ENCODE measurements around the gene GLYATL3.

Gene GLYATL3

GRCh38 chr6:49522710-49523593 lies 23.2 kb downstream of the GLYATL3 start:
- TF ChIP-seq, protein P1, sequence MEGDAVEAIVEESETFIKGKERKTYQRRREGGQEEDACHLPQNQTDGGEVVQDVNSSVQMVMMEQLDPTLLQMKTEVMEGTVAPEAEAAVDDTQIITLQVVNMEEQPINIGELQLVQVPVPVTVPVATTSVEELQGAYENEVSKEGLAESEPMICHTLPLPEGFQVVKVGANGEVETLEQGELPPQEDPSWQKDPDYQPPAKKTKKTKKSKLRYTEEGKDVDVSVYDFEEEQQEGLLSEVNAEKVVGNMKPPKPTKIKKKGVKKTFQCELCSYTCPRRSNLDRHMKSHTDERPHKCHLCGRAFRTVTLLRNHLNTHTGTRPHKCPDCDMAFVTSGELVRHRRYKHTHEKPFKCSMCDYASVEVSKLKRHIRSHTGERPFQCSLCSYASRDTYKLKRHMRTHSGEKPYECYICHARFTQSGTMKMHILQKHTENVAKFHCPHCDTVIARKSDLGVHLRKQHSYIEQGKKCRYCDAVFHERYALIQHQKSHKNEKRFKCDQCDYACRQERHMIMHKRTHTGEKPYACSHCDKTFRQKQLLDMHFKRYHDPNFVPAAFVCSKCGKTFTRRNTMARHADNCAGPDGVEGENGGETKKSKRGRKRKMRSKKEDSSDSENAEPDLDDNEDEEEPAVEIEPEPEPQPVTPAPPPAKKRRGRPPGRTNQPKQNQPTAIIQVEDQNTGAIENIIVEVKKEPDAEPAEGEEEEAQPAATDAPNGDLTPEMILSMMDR (IDR thresholded peaks at IDR 0.05; ENCODE audit: insufficient read depth, low read depth, low read length, missing control alignments): no peak
- no peak overlapping the region for H3K4me3 ChIP-seq (ENCODE audit: low read depth, low read length)
- DNase-seq (ENCODE audit: low read depth): no peak

GRCh38 chr6:49523901-49524300 lies 24.2 kb downstream of the GLYATL3 start:
- DNase-seq (ENCODE audit: low read depth): no peak
- TF ChIP-seq, protein P1 (IDR thresholded peaks at IDR 0.05; ENCODE audit: insufficient read depth, low read depth, low read length, missing control alignments): no peak
- H3K4me3 ChIP-seq (ENCODE audit: low read depth, low read length): no peak overlapping the region

- TF ChIP-seq, protein P1 (IDR thresholded peaks at IDR 0.05; ENCODE audit: insufficient read depth, low read depth, low read length, missing control alignments): no peak
- no peak overlapping the region for H3K4me3 ChIP-seq (ENCODE audit: low read depth, low read length)
- DNase-seq (ENCODE audit: low read depth): no peak
Observed at GRCh38 chr6:49524541-49524940, 24.8 kb downstream of the GLYATL3 start.

GRCh38 chr6:49526598-49526997 lies 26.9 kb downstream of the GLYATL3 start:
- no peak for DNase-seq (ENCODE audit: low read depth)
- TF ChIP-seq, protein P1 (IDR thresholded peaks at IDR 0.05; ENCODE audit: insufficient read depth, low read depth, low read length, missing control alignments): no peak
- H3K4me3 ChIP-seq (ENCODE audit: low read depth, low read length): no peak overlapping the region

DNA sequence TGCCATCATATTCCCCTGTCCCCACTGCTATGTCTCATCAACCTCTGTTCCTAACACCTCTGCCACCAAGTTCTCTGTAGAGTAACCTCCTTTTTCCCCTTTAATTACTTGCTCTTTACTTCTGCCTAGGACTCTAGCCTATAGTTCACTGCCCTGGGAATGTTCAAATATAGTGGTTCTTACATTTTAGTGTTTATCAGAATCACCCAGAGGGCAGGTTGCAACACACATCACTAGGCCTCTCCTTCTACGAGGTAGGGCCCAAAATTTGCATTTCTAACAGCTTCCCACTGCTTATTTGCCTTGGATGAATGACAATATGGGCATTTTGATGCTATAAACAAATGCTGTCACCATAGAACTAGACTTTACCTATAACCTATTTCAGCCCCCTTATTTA lies 27.6 kb downstream of the GLYATL3 start:
- TF ChIP-seq, protein P1 (IDR thresholded peaks at IDR 0.05; ENCODE audit: insufficient read depth, low read depth, low read length, missing control alignments): no peak
- no peak overlapping the region for H3K4me3 ChIP-seq (ENCODE audit: low read depth, low read length)
- no peak for DNase-seq (ENCODE audit: low read depth)

DNA sequence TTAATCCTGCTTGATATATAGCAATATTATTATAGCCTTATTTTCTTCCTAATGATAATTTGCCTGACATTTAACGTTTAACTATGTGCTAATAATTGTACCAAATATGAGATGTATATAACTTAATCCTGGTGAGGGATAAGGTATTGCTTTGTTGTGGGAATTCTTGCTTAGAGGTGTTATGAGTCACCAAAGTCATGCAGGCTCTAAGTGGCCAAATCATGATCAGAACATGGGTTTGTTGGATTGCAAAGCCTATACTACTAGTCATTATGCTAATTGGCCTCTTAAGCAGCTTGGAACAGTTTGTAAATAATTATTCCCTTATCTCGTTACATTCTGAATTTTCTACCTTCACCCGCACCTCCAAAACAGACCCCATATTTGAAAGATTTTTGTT lies 28.8 kb downstream of the GLYATL3 start:
- TF ChIP-seq, protein P1 (IDR thresholded peaks at IDR 0.05; ENCODE audit: insufficient read depth, low read depth, low read length, missing control alignments): no peak
- H3K4me3 ChIP-seq (ENCODE audit: low read depth, low read length): no peak overlapping the region
- DNase-seq (ENCODE audit: low read depth): no peak
